Spinal cord (tissue), 10 donors: Measurements from ENCODE around the gene ZBTB7C. TPM values are rescaled to one million over a fixed set of nuclear protein-coding genes. Genes with fewer than 3 reads are reported as not detected.
"Not testable (repeated sequence)": the region's sequence is repeated elsewhere in the genome, so short reads cannot be mapped to it uniquely, and the experiment has no call there.

Source experiments
- DNase-seq, 6 donors: peaks; one replicate each; pipeline versions ENCODE4 v3.0.0 to v3.0.0-alpha.2; 2013 to 2015; ENCODE audit warnings: low spot score in 6 of 6, low read depth in 4 of 6
- H3K27ac ChIP-seq: one replicate; pipeline ENCODE4 v1.5.1; 2013; ENCODE audit warnings: low read depth, low read length, control low read depth
- H3K27me3 ChIP-seq: one replicate; pipeline ENCODE4 v1.6.1; 2013; ENCODE audit warnings: low read length; ENCODE audit not compliant: control insufficient read depth, insufficient read depth
- H3K36me3 ChIP-seq: one replicate; pipeline ENCODE4 v1.6.1; 2013; ENCODE audit warnings: low read length; ENCODE audit not compliant: control insufficient read depth, insufficient read depth
- H3K4me1 ChIP-seq: one replicate; pipeline ENCODE4 v1.6.1; 2013; ENCODE audit warnings: low read length; ENCODE audit not compliant: control insufficient read depth, insufficient read depth
- H3K4me3 ChIP-seq: one replicate; pipeline ENCODE4 v1.5.1; 2013; ENCODE audit warnings: low read depth, low read length, control low read depth
- H3K9me3 ChIP-seq: one replicate; pipeline ENCODE4 v1.6.1; 2013; ENCODE audit warnings: low read length; ENCODE audit not compliant: control insufficient read depth, insufficient read depth
- WGBS: methylation state at CpG from one replicate; pipeline ENCODE4 v1.1.5; 2013; ENCODE audit warnings: missing lambda C conversion rate; ENCODE audit not compliant: insufficient coverage; 5-methylcytosine and 5-hydroxymethylcytosine counted together
- polyA plus RNA-seq, 2 donors: library from polyadenylated mRNA; unstranded; fragments of 120-200 nt; gene quantifications; one replicate each; pipeline ENCODE4 v1.2.1, GENCODE V29; 2013; ENCODE audit not compliant: insufficient read length in 2 of 2
- total RNA-seq, 2 donors: library from RNA; depleted of rRNA in 1 of 2; stranded (reverse); fragments of 120-200 nt in 1 of 2; fragments of >200 nt in 1 of 2; gene quantifications; one replicate each; pipeline versions ENCODE4 v1.2.3 to v1.2.4, GENCODE V29; 2013 to 2014
- donor health status: healthy.

The ZBTB7C gene
- total and polyA plus RNA-seq, 4 donors: 7.6 to 15.7 (median 9.8) TPM

GRCh38 chr18:48445540-48445939, 36.4 kb upstream of the ZBTB7C start:
- peak in 2 of 6 donors; percentile 70 to 75 for DNase-seq
- WGBS: no CpG with 5 or more reads among the region's 3 CpGs

DNA sequence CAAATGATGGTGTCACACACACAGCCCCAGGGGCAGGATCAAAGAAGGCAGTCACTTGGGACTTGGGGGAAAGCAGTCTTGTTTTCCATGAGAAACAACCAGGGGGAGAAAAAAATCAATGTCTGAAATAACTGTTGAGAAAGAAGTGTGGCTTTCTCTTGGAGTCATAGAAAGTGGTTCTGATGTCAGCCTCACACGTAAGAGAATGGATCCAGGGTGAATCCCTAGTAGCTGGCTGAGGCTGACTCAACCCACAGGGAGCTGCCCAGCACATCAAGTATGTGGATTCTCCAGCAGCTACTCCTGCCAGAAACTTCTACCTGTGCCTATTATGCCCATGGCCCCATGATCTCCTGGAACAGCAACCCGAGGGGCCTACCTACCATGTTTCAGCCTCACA, 33.6 kb upstream of the ZBTB7C start:
- H3K27ac ChIP-seq: no peak overlapping the region
- H3K27me3 ChIP-seq: no peaks in the 10 kb centered on the region
- 74% methylated on average over 2 of the region's 2 CpGs for WGBS

More at GRCh38 chr18:48445540-48445939, 36.4 kb upstream of the ZBTB7C start:
- H3K9me3 ChIP-seq: no peaks in the 10 kb centered on the region
- H3K36me3 ChIP-seq: no peaks in the 10 kb centered on the region
- H3K27me3 ChIP-seq: no peaks in the 10 kb centered on the region
- H3K27ac ChIP-seq: no peak overlapping the region
- H3K4me1 ChIP-seq: peaks cover 32% of the 10 kb centered on the region
- H3K4me3 ChIP-seq: no peak overlapping the region

GRCh38 chr18:48441405-48441881, 32.3 kb upstream of the ZBTB7C start:
- no peaks in the 10 kb centered on the region for H3K9me3 ChIP-seq
- no peaks in the 10 kb centered on the region for H3K27me3 ChIP-seq
- WGBS: 6% methylated on average over 16 of the region's 16 CpGs
- H3K4me3 ChIP-seq: no peak overlapping the region
- H3K27ac ChIP-seq: peak overlapping the region; percentile 70
- no peaks in the 10 kb centered on the region for H3K36me3 ChIP-seq
- peaks cover 26% of the 10 kb centered on the region for H3K4me1 ChIP-seq
- DNase-seq: peak; percentile 36 to 88 (median 58)

More for the DNA sequence above, 33.6 kb upstream of the ZBTB7C start:
- Histone ChIP-seq H3K4me1 (peaks cover 32% of the 10 kb centered on the region), H3K4me3 (no peak overlapping the region), H3K9me3 (no peaks in the 10 kb centered on the region), H3K36me3 (no peaks in the 10 kb centered on the region)
- no peak for DNase-seq

DNA sequence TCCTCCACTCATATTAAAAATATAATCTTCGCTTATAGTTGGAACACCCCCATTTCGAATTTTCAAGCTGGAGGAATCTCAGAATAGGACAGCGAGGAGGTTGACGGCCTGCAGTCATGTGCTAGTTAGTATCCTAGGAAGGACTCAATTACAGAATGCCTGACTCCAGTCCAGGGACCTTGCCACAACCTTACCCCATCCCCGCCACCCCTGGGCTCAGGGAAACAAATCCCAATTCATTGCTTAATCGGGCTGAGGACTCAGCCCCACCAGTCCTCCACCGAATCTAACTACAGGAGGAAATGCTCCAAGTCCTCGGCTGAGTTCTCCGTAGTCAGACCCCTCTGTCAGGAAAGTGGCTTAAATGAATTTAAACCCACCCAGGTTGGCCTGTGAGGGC, 31.7 kb upstream of the ZBTB7C start:
- DNase-seq: peak in 1 of 6 donors; percentile 17
- Histone ChIP-seq H3K27me3 (no peaks in the 10 kb centered on the region), H3K27ac (peak overlapping the region; percentile 70), H3K4me1 (peaks cover 23% of the 10 kb centered on the region), H3K9me3 (no peaks in the 10 kb centered on the region), H3K4me3 (no peak overlapping the region), H3K36me3 (no peaks in the 10 kb centered on the region)
- WGBS: 50% methylated on average over 5 of the region's 9 CpGs

DNA sequence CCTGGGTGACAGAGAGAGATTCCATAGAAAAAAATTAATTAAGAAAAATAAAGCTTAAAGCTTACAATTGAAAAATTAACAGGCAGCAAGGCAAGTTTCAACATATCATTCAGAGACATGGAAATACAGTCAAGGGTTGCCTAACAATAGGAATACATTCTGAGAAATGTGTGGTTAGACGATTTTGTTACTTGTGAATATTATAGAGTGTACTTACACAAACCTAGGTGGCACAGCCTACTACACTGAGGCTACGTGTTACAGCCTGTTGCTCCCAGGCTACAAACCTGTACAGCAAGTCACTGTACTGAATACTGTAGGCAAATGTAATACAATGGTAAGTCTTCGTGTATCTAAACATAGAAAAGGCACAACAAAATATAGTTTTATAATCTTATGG, 27.7 kb upstream of the ZBTB7C start:
- Histone ChIP-seq H3K4me1 (peaks cover 11% of the 10 kb centered on the region), H3K4me3 (no peak overlapping the region), H3K27ac (no peak overlapping the region), H3K9me3 (no peaks in the 10 kb centered on the region), H3K27me3 (no peaks in the 10 kb centered on the region), H3K36me3 (no peaks in the 10 kb centered on the region)
- no CpG with 5 or more reads among the region's 3 CpGs for WGBS
- no peak for DNase-seq

DNA sequence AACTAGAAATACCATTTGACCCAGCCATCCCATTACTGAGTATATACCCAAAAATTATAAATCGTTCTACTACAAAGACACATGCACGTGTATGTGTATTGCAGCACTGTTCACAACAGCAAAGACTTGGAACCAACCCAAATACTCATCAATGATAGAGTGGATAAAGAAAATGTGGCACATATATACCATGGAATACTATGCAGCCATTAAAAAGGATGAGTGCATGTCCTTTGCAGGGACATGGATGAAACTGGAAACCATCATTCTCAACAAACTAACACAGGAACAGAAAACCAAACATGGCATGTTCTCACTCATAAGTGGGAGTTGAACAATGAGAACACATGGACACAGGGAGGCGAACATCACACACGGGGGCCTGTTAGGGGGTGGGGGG, 25.2 kb upstream of the ZBTB7C start:
- not testable (repeated sequence) for H3K9me3 ChIP-seq, DNase-seq, H3K27me3 ChIP-seq, H3K36me3 ChIP-seq, H3K4me3 ChIP-seq, H3K27ac ChIP-seq, H3K4me1 ChIP-seq
- 100% methylated on average over 1 of the region's 4 CpGs for WGBS

GRCh38 chr18:48433541-48433940, 24.4 kb upstream of the ZBTB7C start:
- DNase-seq: no peak
- Histone ChIP-seq H3K9me3 (no peaks in the 10 kb centered on the region), H3K4me1 (no peaks in the 10 kb centered on the region), H3K4me3 (no peak overlapping the region), H3K36me3 (no peaks in the 10 kb centered on the region), H3K27me3 (no peaks in the 10 kb centered on the region), H3K27ac (no peak overlapping the region)
- 96% methylated on average over 2 of the region's 2 CpGs for WGBS

DNA sequence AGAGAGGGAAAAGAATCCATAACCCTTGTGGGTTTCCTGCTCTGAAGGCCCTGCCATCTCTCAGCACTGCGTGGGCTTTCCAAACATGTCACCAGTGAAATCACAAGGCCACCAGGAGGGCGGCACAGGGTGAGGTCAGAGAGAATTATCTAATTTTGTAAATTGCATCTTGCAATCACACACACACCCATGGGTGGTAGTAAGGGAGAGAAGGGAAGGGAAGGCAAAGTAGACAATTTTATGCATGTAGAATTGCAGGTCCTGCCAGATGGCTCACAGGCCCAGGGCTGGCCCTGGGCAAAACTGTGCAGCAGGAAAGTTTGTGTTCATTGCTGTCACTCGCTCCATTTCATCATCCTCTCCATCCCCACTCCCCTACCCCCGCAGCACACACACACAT, 21.0 kb upstream of the ZBTB7C start:
- Histone ChIP-seq H3K4me1 (no peaks in the 10 kb centered on the region), H3K4me3 (no peak overlapping the region), H3K27me3 (no peaks in the 10 kb centered on the region), H3K9me3 (no peaks in the 10 kb centered on the region), H3K36me3 (no peaks in the 10 kb centered on the region), H3K27ac (no peak overlapping the region)
- no peak for DNase-seq
- WGBS: 78% methylated on average over 2 of the region's 4 CpGs

GRCh38 chr18:48428475-48429177, 19.4 kb upstream of the ZBTB7C start:
- Histone ChIP-seq H3K27me3 (peaks cover 2% of the 10 kb centered on the region), H3K4me3 (no peak overlapping the region), H3K27ac (no peak overlapping the region), H3K9me3 (no peaks in the 10 kb centered on the region), H3K4me1 (no peaks in the 10 kb centered on the region), H3K36me3 (no peaks in the 10 kb centered on the region)
- no peak for DNase-seq
- 80% methylated on average over 8 of the region's 9 CpGs for WGBS

- no peaks in the 10 kb centered on the region for H3K36me3 ChIP-seq
Observed at GRCh38 chr18:48422947-48423378, 13.8 kb upstream of the ZBTB7C start.

More at GRCh38 chr18:48422947-48423378, 13.8 kb upstream of the ZBTB7C start:
- Histone ChIP-seq H3K4me1 (no peaks in the 10 kb centered on the region), H3K9me3 (no peaks in the 10 kb centered on the region), H3K27me3 (peaks cover 13% of the 10 kb centered on the region), H3K27ac (no peak overlapping the region), H3K4me3 (no peak overlapping the region)
- 9% methylated on average over 12 of the region's 12 CpGs for WGBS
- no peak for DNase-seq
